HAP-1 (cell line): ENCODE measurements around the gene ESD.
"Not testable (repeated sequence)": the region's sequence is repeated elsewhere in the genome, so short reads cannot be mapped to it uniquely, and the experiment has no call there.

Experiments
- DNase-seq, 2 experiments: peaks; one replicate each; pipeline ENCODE4 v3.0.0-alpha.2; 2016 to 2020; ENCODE audit warnings: low spot score in 2 of 2
- H3K27me3 ChIP-seq: fragments of 250-450 bp; sonication (Bioruptor Pico); 2 replicates; pipeline ENCODE4 v1.5.1; 2020; ENCODE audit warnings: low read depth, mild to moderate bottlenecking, moderate library complexity
- H3K36me3 ChIP-seq: fragments of 250-450 bp; sonication (Bioruptor Pico); replicated peaks from 2 replicates; pipeline ENCODE4 v1.5.1; 2020; ENCODE audit warnings: mild to moderate bottlenecking
- H3K4me1 ChIP-seq: fragments of 250-450 bp; sonication (Bioruptor Pico); 2 replicates; pipeline ENCODE4 v1.5.1; 2020; ENCODE audit warnings: mild to moderate bottlenecking
- H3K4me3 ChIP-seq: fragments of 250-450 bp; sonication (Bioruptor Pico); 2 replicates; pipeline ENCODE4 v1.5.1; 2020; ENCODE audit warnings: mild to moderate bottlenecking, moderate library complexity
- H3K9me3 ChIP-seq: fragments of 250-450 bp; sonication (Bioruptor Pico); 2 replicates; pipeline ENCODE4 v1.5.1; 2020; ENCODE audit warnings: mild to moderate bottlenecking, moderate library complexity
- in situ Hi-C: fragments of 300-500 bp; cut with MboI; formaldehyde crosslinking; loops from 3 replicates; pipeline ENCODE4 v1.14.3; 2020; ENCODE audit warnings: low sequenced_read_pairs, inconsistent platforms, mixed read lengths

ESD gene

DNA sequence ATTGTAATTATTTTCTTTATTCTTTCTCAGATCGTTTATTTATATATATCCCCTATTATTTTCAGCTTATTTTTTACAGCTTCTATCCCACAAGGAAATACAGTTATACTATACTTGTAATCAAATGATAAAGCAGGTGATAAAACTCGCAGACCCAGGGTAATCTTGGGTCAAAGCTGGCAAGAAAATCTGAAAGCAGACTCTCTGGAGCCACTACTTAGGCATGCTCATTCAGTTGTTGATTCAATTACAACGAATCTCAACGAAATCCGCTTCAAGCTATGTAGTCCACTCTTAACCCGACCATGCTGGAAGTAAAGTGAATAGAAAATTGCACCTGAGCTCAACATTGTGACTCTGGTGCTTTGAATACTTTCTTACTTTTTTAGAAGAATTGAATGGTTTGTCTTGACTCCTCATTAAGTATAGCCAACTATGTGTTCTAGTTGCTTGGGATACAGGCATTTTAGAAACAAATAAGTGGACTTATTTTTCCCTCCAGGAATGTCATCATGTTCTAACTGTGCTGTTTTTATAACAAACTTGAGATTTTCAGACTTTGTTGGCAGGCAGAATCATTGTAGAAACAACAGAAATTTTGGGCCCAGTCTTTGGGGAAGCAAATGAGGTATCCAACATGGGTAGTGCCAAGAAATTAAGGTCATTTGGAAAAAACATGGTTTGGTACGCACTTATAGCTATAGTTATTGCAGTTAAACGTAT, 21.4 kb downstream of the ESD start:
- no peak for DNase-seq
- H3K4me3 ChIP-seq: no peak overlapping the region
- H3K4me1 ChIP-seq: 0 out of 2 replicates have a peak, but pooled peaks cover 3% of the 10 kb centered on the region
- peaks cover 84% of the 10 kb centered on the region for H3K36me3 ChIP-seq
- in situ Hi-C loops: no loop called here
- no peaks in the 10 kb centered on the region for H3K27me3 ChIP-seq
- no peaks in the 10 kb centered on the region for H3K9me3 ChIP-seq

DNA sequence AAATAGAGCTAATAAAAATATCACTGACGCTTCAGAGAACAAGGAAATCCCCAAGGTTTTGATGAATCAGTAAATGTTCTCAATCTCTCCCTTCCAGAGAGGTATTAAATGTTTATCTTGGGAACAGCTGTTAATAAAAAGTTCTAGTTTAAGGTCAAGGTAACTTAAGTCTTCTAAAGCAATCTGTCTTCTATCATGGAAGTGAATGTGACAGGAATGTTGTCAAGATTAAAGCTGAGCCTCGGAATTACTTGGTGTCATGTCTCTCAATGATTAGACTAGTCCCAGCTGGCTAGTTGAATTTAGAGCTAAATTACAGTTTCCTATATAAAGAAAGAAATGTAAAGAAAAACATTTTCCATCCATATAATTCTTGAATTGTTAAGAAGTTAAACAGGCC, 23.4 kb downstream of the ESD start:
- Histone ChIP-seq H3K36me3 (peaks cover 71% of the 10 kb centered on the region), H3K4me1 (0 out of 2 replicates have a peak, but pooled peaks cover 3% of the 10 kb centered on the region), H3K9me3 (no peaks in the 10 kb centered on the region), H3K4me3 (no peak overlapping the region), H3K27me3 (no peaks in the 10 kb centered on the region)
- in situ Hi-C loops: no loop called here
- no peak for DNase-seq

DNA sequence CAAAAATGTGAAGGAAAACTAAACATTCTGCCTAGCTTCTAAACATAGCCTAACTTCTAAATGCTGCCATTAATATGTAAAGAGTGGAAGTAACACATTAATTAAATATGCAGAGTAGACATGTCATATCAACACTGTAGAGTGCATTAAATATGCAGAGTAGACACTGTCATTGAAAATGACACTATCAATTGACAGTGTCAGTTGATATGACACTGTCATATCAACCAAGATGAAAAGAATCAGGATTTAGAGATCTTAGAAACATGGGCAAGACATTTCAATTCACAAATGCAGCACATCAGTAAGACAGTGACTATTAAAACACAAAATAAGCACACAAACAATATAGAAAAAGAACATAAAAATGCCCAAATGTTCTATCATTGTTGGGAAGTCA, 25.3 kb downstream of the ESD start:
- H3K36me3 ChIP-seq: peaks cover 53% of the 10 kb centered on the region
- DNase-seq: no peak
- no peaks in the 10 kb centered on the region for H3K27me3 ChIP-seq
- H3K4me3 ChIP-seq: no peak overlapping the region
- in situ Hi-C loops: no loop called here
- no peaks in the 10 kb centered on the region for H3K9me3 ChIP-seq
- 0 out of 2 replicates have a peak, but pooled peaks cover 3% of the 10 kb centered on the region for H3K4me1 ChIP-seq

DNA sequence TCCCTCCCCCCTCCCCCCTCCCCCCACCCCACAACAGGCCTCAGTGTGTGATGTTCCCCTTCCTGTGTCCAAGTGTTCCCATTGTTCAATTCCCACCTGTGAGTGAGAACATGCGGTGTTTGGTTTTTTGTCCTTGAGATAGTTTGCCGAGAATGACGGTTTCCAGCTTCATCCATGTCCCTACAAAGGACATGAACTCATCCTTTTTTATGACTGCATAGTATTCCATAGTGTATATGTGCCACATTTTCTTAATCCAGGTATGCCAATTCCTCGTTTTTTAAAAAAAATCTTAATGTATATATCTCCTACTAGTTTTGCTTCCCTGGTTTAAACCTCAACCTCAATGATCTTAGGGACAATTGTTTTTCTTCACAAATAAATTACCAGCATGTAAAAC, 27.0 kb downstream of the ESD start:
- in situ Hi-C loops, DNase-seq, H3K27me3 ChIP-seq, H3K4me1 ChIP-seq, H3K4me3 ChIP-seq, H3K9me3 ChIP-seq: not testable (repeated sequence)
- H3K36me3 ChIP-seq: peaks cover 39% of the 10 kb centered on the region

DNA sequence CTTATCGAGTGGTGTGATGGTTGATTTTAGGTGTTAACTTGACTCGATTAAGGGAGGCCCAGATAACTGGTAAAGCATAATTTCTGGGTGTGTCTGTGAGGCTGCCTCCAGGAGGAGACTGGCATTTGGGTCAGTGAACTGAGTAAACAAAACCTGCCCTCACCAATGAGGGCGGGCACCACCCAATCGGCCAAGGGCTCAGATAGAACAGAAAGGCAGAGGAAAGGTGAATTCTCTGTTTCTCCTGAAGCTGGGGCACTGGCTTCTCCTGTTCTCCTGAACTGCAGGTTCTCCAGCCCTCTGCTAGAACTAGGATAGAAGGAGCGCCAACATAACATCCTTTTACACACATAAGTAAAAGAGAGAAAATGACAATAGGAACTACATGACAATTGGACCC, 35.1 kb downstream of the ESD start:
- in situ Hi-C loops: no loop called here
- no peaks in the 10 kb centered on the region for H3K4me1 ChIP-seq
- no peaks in the 10 kb centered on the region for H3K27me3 ChIP-seq
- H3K4me3 ChIP-seq: no peak overlapping the region
- no peaks in the 10 kb centered on the region for H3K9me3 ChIP-seq
- no peak for DNase-seq
- H3K36me3 ChIP-seq: no peaks in the 10 kb centered on the region

DNA sequence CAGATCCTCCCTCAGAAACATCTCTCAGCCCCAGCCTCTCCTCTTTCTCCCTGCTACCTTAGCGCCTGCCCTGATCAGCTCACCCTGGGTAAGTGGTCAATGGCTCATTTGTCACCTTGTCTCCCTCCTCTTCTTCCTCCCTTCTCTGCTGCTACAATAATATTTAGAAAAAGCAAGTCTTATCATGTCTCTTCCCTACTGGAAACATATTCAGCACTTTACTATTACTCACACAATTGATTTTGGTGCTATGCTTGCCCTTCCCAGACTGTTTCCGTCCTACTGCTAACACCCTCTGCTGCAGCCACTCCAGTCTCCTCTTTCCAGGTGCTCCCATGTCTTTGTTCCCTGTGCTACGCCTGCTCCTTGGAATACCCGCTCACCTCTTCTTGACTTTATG, 35.8 kb downstream of the ESD start:
- Histone ChIP-seq H3K4me3 (no peak overlapping the region), H3K4me1 (no peaks in the 10 kb centered on the region), H3K36me3 (no peaks in the 10 kb centered on the region), H3K27me3 (no peaks in the 10 kb centered on the region), H3K9me3 (no peaks in the 10 kb centered on the region)
- DNase-seq: no peak
- in situ Hi-C loops: no loop called here

DNA sequence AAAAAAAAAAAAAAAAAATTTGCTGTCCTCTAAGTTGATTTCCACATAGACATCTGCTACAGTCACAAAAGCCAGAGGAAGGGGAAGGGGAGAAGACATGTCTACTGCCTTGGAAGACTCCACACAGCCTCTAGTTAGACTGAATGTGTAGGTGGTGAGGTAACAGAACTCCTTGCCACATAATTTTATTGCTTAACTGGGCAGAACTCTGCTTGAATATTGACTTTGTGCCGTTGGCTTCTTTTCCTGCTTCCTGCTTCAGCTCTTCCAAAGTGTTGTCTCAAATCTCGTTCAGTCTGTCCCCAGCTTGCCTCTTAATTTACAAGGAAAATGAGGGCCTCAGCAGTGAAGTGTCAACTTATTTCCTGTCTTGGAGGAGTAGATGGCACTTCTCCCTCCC, 37.1 kb downstream of the ESD start:
- in situ Hi-C loops: no loop called here
- no peaks in the 10 kb centered on the region for H3K27me3 ChIP-seq
- no peak for DNase-seq
- H3K9me3 ChIP-seq: no peaks in the 10 kb centered on the region
- H3K4me3 ChIP-seq: no peak overlapping the region
- H3K36me3 ChIP-seq: no peaks in the 10 kb centered on the region
- no peaks in the 10 kb centered on the region for H3K4me1 ChIP-seq

DNA sequence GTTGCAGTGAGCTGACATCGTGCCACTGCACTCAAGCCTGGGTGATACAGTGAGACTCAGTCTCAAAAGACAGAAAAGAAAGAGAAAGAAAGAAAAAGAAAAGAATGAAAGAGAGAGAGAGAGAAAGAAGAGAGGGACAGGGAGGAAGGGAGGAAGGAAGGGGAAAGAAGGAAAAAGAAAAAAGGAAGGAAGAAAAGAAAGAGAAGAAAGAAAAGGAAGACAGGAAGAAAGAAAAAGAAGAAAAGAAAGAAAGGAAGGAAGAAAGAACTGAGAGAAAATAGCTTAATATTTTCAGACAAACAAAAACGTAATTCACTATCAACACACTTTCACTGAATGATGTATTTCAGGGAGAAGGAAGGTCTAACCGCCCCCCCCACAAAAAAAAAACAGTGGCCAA, 39.3 kb downstream of the ESD start:
- no peak for DNase-seq
- in situ Hi-C loops: no loop called here
- Histone ChIP-seq H3K4me3 (no peak overlapping the region), H3K27me3 (no peaks in the 10 kb centered on the region), H3K36me3 (no peaks in the 10 kb centered on the region), H3K9me3 (no peaks in the 10 kb centered on the region), H3K4me1 (no peaks in the 10 kb centered on the region)

DNA sequence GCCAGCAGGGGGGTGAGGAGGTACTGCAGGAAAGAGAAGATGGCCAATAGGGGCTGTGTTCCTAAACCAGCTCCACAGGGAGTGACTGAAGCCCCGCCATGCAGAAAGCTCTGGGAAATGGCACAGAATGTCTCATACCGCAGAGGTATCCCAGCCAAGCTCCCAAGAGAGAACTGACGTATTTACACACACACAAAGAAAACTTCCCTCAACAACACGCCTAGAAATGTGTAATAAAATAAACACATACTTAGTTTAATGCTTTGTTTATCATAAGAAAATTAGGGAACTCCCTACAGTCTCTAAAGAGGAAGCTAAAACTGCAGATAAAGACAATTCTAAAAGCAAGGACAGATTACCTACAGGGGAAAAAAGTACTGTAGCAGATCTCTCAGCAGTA, 40.0 kb downstream of the ESD start:
- DNase-seq: no peak
- Histone ChIP-seq H3K27me3 (no peaks in the 10 kb centered on the region), H3K4me3 (no peak overlapping the region), H3K9me3 (no peaks in the 10 kb centered on the region), H3K4me1 (no peaks in the 10 kb centered on the region), H3K36me3 (no peaks in the 10 kb centered on the region; the same call in 1 of the 2 replicates)
- in situ Hi-C loops: no loop called here

DNA sequence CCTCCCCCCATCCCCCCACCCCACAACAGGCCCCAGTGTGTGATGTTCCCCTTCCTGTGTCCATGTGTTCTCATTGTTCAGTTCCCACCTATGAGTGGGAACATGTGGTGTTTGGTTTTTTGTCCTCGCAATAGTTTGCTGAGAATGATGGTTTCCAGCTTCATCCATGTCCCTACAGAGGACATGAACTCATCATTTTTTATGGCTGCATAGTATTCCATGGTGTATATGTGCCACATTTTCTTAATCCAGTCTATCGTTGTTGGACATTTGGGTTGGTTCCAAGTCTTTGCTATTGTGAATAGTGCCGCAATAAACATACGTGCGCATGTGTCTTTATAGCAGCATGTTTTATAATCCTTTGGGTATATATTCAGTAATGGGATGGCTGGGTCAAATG, 41.5 kb downstream of the ESD start:
- DNase-seq, H3K27me3 ChIP-seq, H3K4me3 ChIP-seq, in situ Hi-C loops, H3K4me1 ChIP-seq, H3K9me3 ChIP-seq, H3K36me3 ChIP-seq: not testable (repeated sequence)

DNA sequence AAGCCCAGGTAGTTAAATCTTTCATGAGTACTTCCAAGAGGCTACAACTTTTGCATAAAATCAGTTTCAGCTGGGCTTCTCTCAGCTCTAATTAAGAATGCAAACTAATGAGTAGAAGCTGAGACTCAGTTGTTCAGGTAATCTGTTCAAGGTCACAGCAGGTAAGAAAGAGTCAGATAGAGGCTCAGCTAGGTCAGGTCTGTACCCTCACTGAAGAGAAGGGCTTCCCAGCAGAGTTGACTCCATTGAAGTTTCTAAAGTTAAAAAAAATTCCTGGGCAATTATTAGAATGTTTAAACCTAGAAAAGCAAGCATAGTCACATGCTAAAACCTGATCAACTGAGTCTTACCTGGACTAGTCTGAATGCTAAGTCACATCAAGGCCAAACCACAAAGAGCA, 42.1 kb downstream of the ESD start:
- Histone ChIP-seq H3K4me1 (no peaks in the 10 kb centered on the region), H3K9me3 (no peaks in the 10 kb centered on the region), H3K27me3 (no peaks in the 10 kb centered on the region), H3K36me3 (peaks cover 4% of the 10 kb centered on the region; the same call in 1 of the 2 replicates), H3K4me3 (no peak overlapping the region)
- in situ Hi-C loops: no loop called here
- no peak for DNase-seq

DNA sequence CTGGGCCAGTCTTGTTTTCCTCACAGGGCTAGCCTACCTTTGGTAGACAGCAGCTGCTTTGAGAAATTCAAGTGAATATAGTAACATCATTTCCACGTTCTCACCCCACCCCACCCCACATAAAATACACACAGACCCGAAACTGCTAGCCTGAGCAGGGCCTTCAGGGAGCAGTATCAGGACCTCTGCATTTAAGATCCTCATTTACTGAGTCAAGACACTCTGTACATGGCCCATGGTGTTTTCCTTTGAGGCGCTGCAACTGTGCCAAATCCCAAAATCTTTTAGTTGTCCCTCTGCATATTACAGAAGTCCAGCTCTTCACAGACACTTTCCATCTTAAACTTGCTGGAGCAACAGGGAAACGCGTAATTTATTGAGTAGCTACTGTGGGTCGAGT, 43.0 kb downstream of the ESD start:
- in situ Hi-C loops: no loop called here
- Histone ChIP-seq H3K27me3 (no peaks in the 10 kb centered on the region), H3K9me3 (no peaks in the 10 kb centered on the region; the same call in 1 of the 2 replicates), H3K4me1 (no peaks in the 10 kb centered on the region), H3K4me3 (no peak overlapping the region), H3K36me3 (peaks cover 4% of the 10 kb centered on the region; the same call in 1 of the 2 replicates)
- DNase-seq: no peak

DNA sequence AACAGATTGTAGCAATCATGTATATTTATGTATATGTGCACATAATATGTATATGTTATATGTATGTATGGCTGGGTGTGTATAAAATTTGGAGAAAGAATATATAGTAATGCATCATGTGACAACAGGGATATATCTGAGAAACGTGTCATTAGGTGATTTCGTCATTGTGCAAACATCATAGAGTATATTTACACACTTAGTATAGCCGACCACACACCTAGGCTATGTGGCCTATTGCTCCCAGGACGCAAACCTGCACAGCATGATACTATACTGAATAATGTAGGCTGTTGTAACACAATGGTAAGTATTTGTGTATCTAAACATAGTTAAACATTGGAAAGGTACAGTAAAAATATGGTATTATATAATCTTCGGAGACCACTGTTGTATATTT, 43.8 kb downstream of the ESD start:
- Histone ChIP-seq H3K36me3 (peaks cover 4% of the 10 kb centered on the region; the same call in 1 of the 2 replicates), H3K9me3 (no peaks in the 10 kb centered on the region; the same call in 1 of the 2 replicates), H3K4me3 (no peak overlapping the region), H3K4me1 (no peaks in the 10 kb centered on the region), H3K27me3 (no peaks in the 10 kb centered on the region)
- DNase-seq: no peak
- in situ Hi-C loops: no loop called here

DNA sequence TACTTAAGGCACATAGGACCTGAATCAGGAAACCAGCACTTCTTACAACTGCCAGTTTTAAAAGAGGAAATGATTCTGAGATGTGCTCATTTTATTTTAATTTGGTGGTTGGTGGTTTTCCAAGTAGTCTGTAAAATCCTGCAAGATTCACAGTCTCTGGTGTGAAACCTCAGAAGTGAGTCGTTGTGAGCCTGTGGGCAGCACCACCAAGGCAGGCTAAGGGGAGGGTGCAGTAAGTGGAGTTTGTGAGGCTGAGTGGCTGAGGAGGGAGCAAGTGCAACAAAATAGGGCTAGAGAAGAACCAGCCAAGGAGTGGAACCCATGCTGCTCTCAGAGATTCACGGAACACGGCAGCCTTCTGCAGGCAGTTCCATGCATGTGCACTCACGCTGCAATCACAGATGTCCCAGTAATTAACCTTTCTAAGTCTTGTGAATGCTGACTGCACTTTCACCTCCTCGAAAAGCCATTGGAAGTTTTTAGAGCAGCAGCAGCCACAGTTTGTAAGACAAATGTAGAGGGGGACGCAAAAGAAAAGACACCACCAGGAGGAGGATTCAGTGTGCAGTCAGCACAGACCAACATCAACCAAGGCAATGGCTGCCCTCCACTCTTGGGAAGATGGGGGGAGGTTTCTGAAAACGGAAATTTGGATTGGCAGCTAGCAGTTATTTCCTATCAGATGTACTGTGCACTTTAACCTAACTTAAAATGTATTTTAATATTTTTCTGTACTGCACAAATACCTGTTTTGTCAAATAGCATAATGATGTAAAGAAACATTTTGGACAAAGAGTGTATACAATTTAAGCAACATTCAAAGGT, 44.9 kb downstream of the ESD start:
- in situ Hi-C loops: no loop called here
- peaks cover 4% of the 10 kb centered on the region; the same call in 1 of the 2 replicates for H3K36me3 ChIP-seq
- H3K27me3 ChIP-seq: no peaks in the 10 kb centered on the region
- DNase-seq: no peak
- no peaks in the 10 kb centered on the region; the same call in 1 of the 2 replicates for H3K9me3 ChIP-seq
- no peak overlapping the region for H3K4me3 ChIP-seq
- no peaks in the 10 kb centered on the region for H3K4me1 ChIP-seq
